Activated T-helper 17 cell treated with anti-CD3 and anti-CD28 coated beads, Interleukin-2, amount 50 U/mL, for 72 hours (primary cell): ENCODE results near the gene SHH. TPM values are rescaled to one million over a fixed set of nuclear protein-coding genes. Genes with fewer than 3 reads are reported as not detected.

Experiments
- ATAC-seq: fragments of 150-1000 bp; cut with Tn5 transposase; replicated peaks from 2 replicates; pipeline ENCODE4 v1.10.0; 2021; ENCODE audit warnings: mild to moderate bottlenecking, moderate library complexity
- H3K27ac Mint-ChIP-seq: one replicate; pipeline ENCODE4 v1.8.0; 2022; ENCODE audit warnings: mixed read lengths
- H3K27me3 Mint-ChIP-seq: one replicate; pipeline ENCODE4 v1.8.0; 2022; ENCODE audit warnings: mixed read lengths
- H3K36me3 Mint-ChIP-seq: one replicate; pipeline ENCODE4 v1.8.0; 2022; ENCODE audit warnings: low read depth, mild to moderate bottlenecking, mixed read lengths
- H3K4me1 Mint-ChIP-seq: one replicate; pipeline ENCODE4 v1.8.0; 2022; ENCODE audit warnings: mixed read lengths
- H3K4me3 Mint-ChIP-seq: one replicate; pipeline ENCODE4 v1.8.0; 2022; ENCODE audit warnings: mild to moderate bottlenecking, mixed read lengths
- H3K9me3 Mint-ChIP-seq: one replicate; pipeline ENCODE4 v1.8.0; 2022; ENCODE audit warnings: mixed read lengths
- total RNA-seq, 2 donors: library from RNA; stranded (reverse); gene quantifications; one replicate each; pipeline ENCODE4 v1.2.3, GENCODE V29; 2022

SHH gene
- total RNA-seq, 2 donors from 2014 or later: not detected

- no peak overlapping the region for H3K4me3 Mint-ChIP-seq
- H3K27me3 Mint-ChIP-seq: no peaks in the 10 kb centered on the region
- H3K4me1 Mint-ChIP-seq: peaks cover 43% of the 10 kb centered on the region
- peaks cover 97% of the 10 kb centered on the region for H3K36me3 Mint-ChIP-seq
- no peak overlapping the region for H3K27ac Mint-ChIP-seq
- no peak for ATAC-seq
- no peaks in the 10 kb centered on the region for H3K9me3 Mint-ChIP-seq
These were observed 45.9 kb downstream of the SHH start for GRCh38 chr7:155766386-155766785.

- Mint-ChIP-seq H3K27me3 (no peaks in the 10 kb centered on the region), H3K4me3 (peak overlapping the region; percentile 93), H3K36me3 (peaks cover 92% of the 10 kb centered on the region), H3K27ac (peak overlapping the region; percentile 99), H3K4me1 (peaks cover 48% of the 10 kb centered on the region), H3K9me3 (no peaks in the 10 kb centered on the region)
- ATAC-seq: no peak
These were observed 46.8 kb downstream of the SHH start for GRCh38 chr7:155765458-155765857.

GRCh38 chr7:155764438-155764793 lies 47.8 kb downstream of the SHH start:
- H3K36me3 Mint-ChIP-seq: peaks cover 92% of the 10 kb centered on the region
- H3K27ac Mint-ChIP-seq: peak overlapping the region; percentile 99
- H3K4me3 Mint-ChIP-seq: peak overlapping the region; percentile 93
- ATAC-seq: peak; percentile 82
- H3K4me1 Mint-ChIP-seq: peaks cover 45% of the 10 kb centered on the region
- H3K27me3 Mint-ChIP-seq: no peaks in the 10 kb centered on the region
- H3K9me3 Mint-ChIP-seq: no peaks in the 10 kb centered on the region

- H3K4me1 Mint-ChIP-seq: peaks cover 44% of the 10 kb centered on the region
- H3K4me3 Mint-ChIP-seq: peak overlapping the region; percentile 93
- no peaks in the 10 kb centered on the region for H3K27me3 Mint-ChIP-seq
- peak; percentile 86 for ATAC-seq
- peaks cover 90% of the 10 kb centered on the region for H3K36me3 Mint-ChIP-seq
- peak overlapping the region; percentile 99 for H3K27ac Mint-ChIP-seq
- no peaks in the 10 kb centered on the region for H3K9me3 Mint-ChIP-seq
These were observed 48.4 kb downstream of the SHH start for GRCh38 chr7:155763691-155764437.

- H3K36me3 Mint-ChIP-seq: peaks cover 90% of the 10 kb centered on the region
- ATAC-seq: no peak
- no peaks in the 10 kb centered on the region for H3K27me3 Mint-ChIP-seq
- H3K9me3 Mint-ChIP-seq: no peaks in the 10 kb centered on the region
- H3K27ac Mint-ChIP-seq: peak overlapping the region; percentile 99
- H3K4me1 Mint-ChIP-seq: peaks cover 40% of the 10 kb centered on the region
- peak overlapping the region; percentile 93 for H3K4me3 Mint-ChIP-seq
These were observed 49.1 kb downstream of the SHH start for GRCh38 chr7:155763122-155763521.

- Mint-ChIP-seq H3K4me1 (peaks cover 39% of the 10 kb centered on the region), H3K36me3 (peaks cover 87% of the 10 kb centered on the region), H3K9me3 (no peaks in the 10 kb centered on the region), H3K27me3 (no peaks in the 10 kb centered on the region), H3K4me3 (peak overlapping the region; percentile 93), H3K27ac (peak overlapping the region; percentile 99)
- no peak for ATAC-seq
These were observed 49.6 kb downstream of the SHH start for GRCh38 chr7:155762655-155763054.

GRCh38 chr7:155762036-155762435 lies 50.2 kb downstream of the SHH start:
- no peak for ATAC-seq
- peaks cover 87% of the 10 kb centered on the region for H3K36me3 Mint-ChIP-seq
- H3K4me1 Mint-ChIP-seq: peaks cover 43% of the 10 kb centered on the region
- H3K27me3 Mint-ChIP-seq: no peaks in the 10 kb centered on the region
- H3K4me3 Mint-ChIP-seq: peak overlapping the region; percentile 93
- H3K9me3 Mint-ChIP-seq: no peaks in the 10 kb centered on the region
- H3K27ac Mint-ChIP-seq: peak overlapping the region; percentile 99

GRCh38 chr7:155761162-155761561 lies 51.1 kb downstream of the SHH start:
- Mint-ChIP-seq H3K4me3 (no peak overlapping the region), H3K4me1 (peaks cover 43% of the 10 kb centered on the region), H3K27me3 (no peaks in the 10 kb centered on the region), H3K9me3 (no peaks in the 10 kb centered on the region), H3K27ac (peak overlapping the region; percentile 99), H3K36me3 (peaks cover 87% of the 10 kb centered on the region)
- ATAC-seq: no peak

- no peak for ATAC-seq
- Mint-ChIP-seq H3K4me3 (no peak overlapping the region), H3K4me1 (peaks cover 43% of the 10 kb centered on the region), H3K27ac (no peak overlapping the region), H3K36me3 (peaks cover 82% of the 10 kb centered on the region), H3K9me3 (no peaks in the 10 kb centered on the region), H3K27me3 (no peaks in the 10 kb centered on the region)
These were observed 52.4 kb downstream of the SHH start for GRCh38 chr7:155759740-155760430.

- H3K9me3 Mint-ChIP-seq: no peaks in the 10 kb centered on the region
These were observed 53.9 kb downstream of the SHH start for GRCh38 chr7:155758348-155758747.

GRCh38 chr7:155756322-155756721 lies 55.9 kb downstream of the SHH start:
- Mint-ChIP-seq H3K4me1 (peaks cover 46% of the 10 kb centered on the region), H3K27ac (peak overlapping the region; percentile 32), H3K4me3 (no peak overlapping the region), H3K9me3 (no peaks in the 10 kb centered on the region), H3K36me3 (peaks cover 84% of the 10 kb centered on the region), H3K27me3 (no peaks in the 10 kb centered on the region)
- ATAC-seq: no peak

More at GRCh38 chr7:155758348-155758747, 53.9 kb downstream of the SHH start:
- ATAC-seq: no peak
- H3K36me3 Mint-ChIP-seq: peaks cover 81% of the 10 kb centered on the region
- peaks cover 43% of the 10 kb centered on the region for H3K4me1 Mint-ChIP-seq
- H3K27ac Mint-ChIP-seq: peak overlapping the region; percentile 15
- H3K27me3 Mint-ChIP-seq: no peaks in the 10 kb centered on the region
- H3K4me3 Mint-ChIP-seq: no peak overlapping the region

- Mint-ChIP-seq H3K9me3 (no peaks in the 10 kb centered on the region), H3K27ac (peak overlapping the region; percentile 65), H3K4me1 (peaks cover 44% of the 10 kb centered on the region), H3K36me3 (peaks cover 80% of the 10 kb centered on the region), H3K27me3 (no peaks in the 10 kb centered on the region), H3K4me3 (no peak overlapping the region)
- ATAC-seq: no peak
These were observed 57.2 kb downstream of the SHH start for GRCh38 chr7:155755026-155755425.

- Mint-ChIP-seq H3K4me1 (peaks cover 47% of the 10 kb centered on the region), H3K27ac (peak overlapping the region; percentile 65), H3K9me3 (no peaks in the 10 kb centered on the region), H3K36me3 (peaks cover 80% of the 10 kb centered on the region), H3K27me3 (no peaks in the 10 kb centered on the region), H3K4me3 (no peak overlapping the region)
- peak; percentile 23 for ATAC-seq
These were observed 58.1 kb downstream of the SHH start for GRCh38 chr7:155754165-155754564.

- no peak for ATAC-seq
These were observed 58.8 kb downstream of the SHH start for GRCh38 chr7:155753446-155753965.

More at GRCh38 chr7:155753446-155753965, 58.8 kb downstream of the SHH start:
- Mint-ChIP-seq H3K27ac (peak overlapping the region; percentile 65), H3K9me3 (no peaks in the 10 kb centered on the region), H3K27me3 (no peaks in the 10 kb centered on the region), H3K4me1 (peaks cover 51% of the 10 kb centered on the region), H3K4me3 (peak overlapping the region; percentile 29), H3K36me3 (peaks cover 81% of the 10 kb centered on the region)
